Measurements from ENCODE around the gene LRRC57. TPM values are rescaled to one million over a fixed set of nuclear protein-coding genes. Genes with fewer than 3 reads are reported as not detected.

LRRC57 gene
- total and polyA plus RNA-seq, 2 of the 13 experiments (the other 11 are each of a cell fraction or from before 2014, with no cell fraction given): 5.8 to 14.8 TPM

GRCh38 chr15:42575188-42576039, 26.8 kb upstream of the LRRC57 start, which contains the start of gene STARD9 (continued):
- TF ChIP-seq ZNF296 (CRISPR knock-in tag; conservative IDR thresholded peaks at IDR 0.05) (no peak), NCOA2 (CRISPR knock-in tag; IDR thresholded peaks at IDR 0.05) (no peak), NFE2 (CRISPR knock-in tag; IDR thresholded peaks at IDR 0.05) (no peak), HOMEZ (CRISPR knock-in tag; IDR thresholded peaks at IDR 0.05; ENCODE audit: low read depth) (peak; percentile 40; the same call in 1 of the 2 replicates), TOE1 (CRISPR knock-in tag; IDR thresholded peaks at IDR 0.05) (no peak), NFIC (IDR thresholded peaks at IDR 0.05; ENCODE audit: low read length) (no peak), SOX5 (CRISPR knock-in tag; IDR thresholded peaks at IDR 0.05; ENCODE audit: borderline replicate concordance) (no peak), ZFP41 (CRISPR knock-in tag; IDR thresholded peaks at IDR 0.05; ENCODE audit: borderline replicate concordance) (no peak; the same call in 1 of the 2 replicates), CCDC6 (CRISPR knock-in tag; IDR thresholded peaks at IDR 0.05) (peak; percentile 74; the same call in 1 of the 2 replicates), TGIF2 (CRISPR knock-in tag; IDR thresholded peaks at IDR 0.05) (peak; percentile 20; the same call in 1 of the 2 replicates), ETV6 (CRISPR knock-in tag; conservative IDR thresholded peaks at IDR 0.05) (no peak; the same call in 1 of the 2 replicates), CREB3 (CRISPR knock-in tag; IDR thresholded peaks at IDR 0.05) (no peak; the same call in 1 of the 2 replicates), GABPA (IDR thresholded peaks at IDR 0.05; ENCODE audit: low read depth, low read length) (no peak), GABPA (CRISPR knock-in tag; IDR thresholded peaks at IDR 0.05; ENCODE audit: low read depth) (no peak), ZNF609 (CRISPR knock-in tag; IDR thresholded peaks at IDR 0.05; ENCODE audit: borderline replicate concordance) (no peak; the same call in none of the 2 replicates), XRCC5 (optimal IDR thresholded peaks at IDR 0.05; ENCODE audit: low read length) (no peak), CBFB (CRISPR knock-in tag; IDR thresholded peaks at IDR 0.05) (no peak), NFYC (CRISPR knock-in tag; IDR thresholded peaks at IDR 0.05) (peak; percentile 63)
- TF ChIP-seq, protein P1, sequence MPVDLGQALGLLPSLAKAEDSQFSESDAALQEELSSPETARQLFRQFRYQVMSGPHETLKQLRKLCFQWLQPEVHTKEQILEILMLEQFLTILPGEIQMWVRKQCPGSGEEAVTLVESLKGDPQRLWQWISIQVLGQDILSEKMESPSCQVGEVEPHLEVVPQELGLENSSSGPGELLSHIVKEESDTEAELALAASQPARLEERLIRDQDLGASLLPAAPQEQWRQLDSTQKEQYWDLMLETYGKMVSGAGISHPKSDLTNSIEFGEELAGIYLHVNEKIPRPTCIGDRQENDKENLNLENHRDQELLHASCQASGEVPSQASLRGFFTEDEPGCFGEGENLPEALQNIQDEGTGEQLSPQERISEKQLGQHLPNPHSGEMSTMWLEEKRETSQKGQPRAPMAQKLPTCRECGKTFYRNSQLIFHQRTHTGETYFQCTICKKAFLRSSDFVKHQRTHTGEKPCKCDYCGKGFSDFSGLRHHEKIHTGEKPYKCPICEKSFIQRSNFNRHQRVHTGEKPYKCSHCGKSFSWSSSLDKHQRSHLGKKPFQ (CRISPR knock-in tag; IDR thresholded peaks at IDR 0.05; ENCODE audit: insufficient replicate concordance): no peak
- TF ChIP-seq, protein P2, sequence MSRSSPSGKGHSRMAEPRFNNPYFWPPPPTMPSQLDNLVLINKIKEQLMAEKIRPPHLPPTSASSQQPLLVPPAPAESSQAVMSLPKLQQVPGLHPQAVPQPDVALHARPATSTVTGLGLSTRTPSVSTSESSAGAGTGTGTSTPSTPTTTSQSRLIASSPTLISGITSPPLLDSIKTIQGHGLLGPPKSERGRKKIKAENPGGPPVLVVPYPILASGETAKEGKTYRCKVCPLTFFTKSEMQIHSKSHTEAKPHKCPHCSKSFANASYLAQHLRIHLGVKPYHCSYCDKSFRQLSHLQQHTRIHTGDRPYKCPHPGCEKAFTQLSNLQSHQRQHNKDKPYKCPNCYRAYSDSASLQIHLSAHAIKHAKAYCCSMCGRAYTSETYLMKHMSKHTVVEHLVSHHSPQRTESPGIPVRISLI (CRISPR knock-in tag; IDR thresholded peaks at IDR 0.05; ENCODE audit: borderline replicate concordance): no peak; the same call in 1 of the 2 replicates

Measured in HepG2 (cell line).